KOPT-K1 (cell line): ENCODE measurements around the gene PFKFB3.

Experiments used
- H3K27ac ChIP-seq: fragments of 200-600 bp; sonication (generic); 2 replicates; pipeline ENCODE4 v1.5.1; 2016; ENCODE audit warnings: antibody characterized with exemption, mild to moderate bottlenecking, low read depth, low read length; ENCODE audit not compliant: poor library complexity, severe bottlenecking
- H3K36me3 ChIP-seq: fragments of 200-600 bp; sonication (generic); 2 replicates; pipeline ENCODE4 v1.5.1; 2017; ENCODE audit warnings: antibody characterized with exemption, mild to moderate bottlenecking, low read length, moderate library complexity; ENCODE audit not compliant: insufficient read depth
- H3K9me3 ChIP-seq: fragments of 200-600 bp; sonication (generic); 2 replicates; pipeline ENCODE4 v1.5.1; 2017; ENCODE audit warnings: antibody characterized with exemption, low read length, mild to moderate bottlenecking; ENCODE audit not compliant: insufficient read depth, poor library complexity, severe bottlenecking

Gene PFKFB3

DNA sequence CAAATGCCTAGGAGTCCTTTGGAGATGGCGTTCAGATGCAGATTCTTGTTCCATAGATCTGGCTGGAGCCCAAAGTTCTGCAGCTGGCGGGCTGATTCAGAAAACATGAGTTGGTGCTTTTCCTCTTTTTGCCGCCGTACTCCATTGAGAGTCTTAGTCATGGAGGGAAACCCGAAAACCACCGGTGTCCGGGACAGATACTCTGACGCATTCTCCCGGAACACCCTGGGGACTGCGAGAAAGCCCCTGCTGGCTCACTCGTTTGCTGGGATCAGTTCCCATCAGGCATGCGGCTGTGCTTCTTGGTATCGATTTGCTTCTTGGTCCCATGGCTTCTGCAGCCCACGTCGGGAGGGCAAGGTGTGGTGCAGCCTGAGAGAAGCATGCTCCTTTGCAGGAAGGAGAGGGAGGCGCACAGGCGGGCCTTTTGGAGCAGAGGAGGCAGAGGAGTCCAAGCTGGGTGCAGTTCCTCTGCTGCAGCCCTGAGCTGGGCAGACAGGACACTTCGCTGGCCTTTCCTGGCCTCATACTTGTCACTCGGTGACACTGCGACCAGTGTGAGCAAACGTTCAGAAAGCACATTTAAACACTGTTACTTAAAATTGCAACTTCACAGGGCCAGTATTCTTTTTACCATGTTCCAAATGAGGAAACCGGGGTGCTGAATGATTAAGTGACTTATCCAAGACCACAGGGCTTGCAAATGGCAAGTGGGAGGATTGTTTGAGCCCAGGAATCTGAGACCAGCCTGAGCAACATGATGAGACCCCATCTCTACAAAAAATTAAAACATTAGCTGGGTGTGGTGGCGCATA lies 30.6 kb upstream of the PFKFB3 start:
- Histone ChIP-seq H3K27ac (no peak overlapping the region), H3K36me3 (peaks cover 48% of the 10 kb centered on the region), H3K9me3 (no peaks in the 10 kb centered on the region)

GRCh38 chr10:6173203-6173602 lies 29.5 kb upstream of the PFKFB3 start:
- Histone ChIP-seq H3K9me3 (no peaks in the 10 kb centered on the region), H3K27ac (no peak overlapping the region), H3K36me3 (peaks cover 37% of the 10 kb centered on the region)

GRCh38 chr10:6174201-6174874 lies 28.4 kb upstream of the PFKFB3 start:
- Histone ChIP-seq H3K36me3 (peaks cover 32% of the 10 kb centered on the region), H3K9me3 (no peaks in the 10 kb centered on the region), H3K27ac (no peak overlapping the region)

DNA sequence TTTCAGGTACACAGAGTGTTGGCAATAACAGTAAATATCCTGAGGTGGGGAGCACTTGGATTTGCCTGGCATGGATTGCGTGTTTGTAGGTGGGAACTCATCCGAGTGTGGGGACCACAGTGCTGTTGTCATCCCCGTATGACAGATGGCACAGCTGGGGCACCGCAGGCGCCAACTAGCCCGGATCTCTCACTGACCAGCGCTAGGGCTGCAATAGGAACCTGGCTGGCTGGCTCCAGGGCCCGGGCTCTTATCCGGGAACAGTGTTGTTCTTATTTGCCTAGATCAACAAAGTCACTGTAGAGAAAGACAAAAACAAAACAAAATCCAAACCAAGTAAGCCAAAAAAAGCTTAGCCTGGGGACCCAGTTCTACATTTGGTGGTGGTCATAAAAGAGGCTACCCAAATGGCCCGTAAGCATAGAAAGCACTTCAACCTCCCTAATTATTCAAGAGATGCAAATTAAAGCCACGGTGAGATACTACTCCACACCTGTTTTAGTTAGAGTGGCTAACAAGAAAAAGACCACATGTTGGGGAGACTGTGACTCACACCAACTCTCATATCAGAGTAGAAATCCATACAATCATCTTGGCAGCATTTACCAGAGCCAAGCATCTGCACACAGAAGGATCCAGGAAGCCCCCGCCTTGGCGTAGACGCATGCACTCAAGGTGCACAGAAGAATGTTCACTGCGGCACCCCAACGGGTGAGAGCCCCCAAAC lies 27.2 kb upstream of the PFKFB3 start:
- no peak overlapping the region for H3K27ac ChIP-seq
- peaks cover 32% of the 10 kb centered on the region for H3K36me3 ChIP-seq
- no peaks in the 10 kb centered on the region for H3K9me3 ChIP-seq

GRCh38 chr10:6176691-6177231 lies 26.0 kb upstream of the PFKFB3 start:
- Histone ChIP-seq H3K36me3 (peaks cover 30% of the 10 kb centered on the region), H3K9me3 (no peaks in the 10 kb centered on the region), H3K27ac (no peak overlapping the region)

DNA sequence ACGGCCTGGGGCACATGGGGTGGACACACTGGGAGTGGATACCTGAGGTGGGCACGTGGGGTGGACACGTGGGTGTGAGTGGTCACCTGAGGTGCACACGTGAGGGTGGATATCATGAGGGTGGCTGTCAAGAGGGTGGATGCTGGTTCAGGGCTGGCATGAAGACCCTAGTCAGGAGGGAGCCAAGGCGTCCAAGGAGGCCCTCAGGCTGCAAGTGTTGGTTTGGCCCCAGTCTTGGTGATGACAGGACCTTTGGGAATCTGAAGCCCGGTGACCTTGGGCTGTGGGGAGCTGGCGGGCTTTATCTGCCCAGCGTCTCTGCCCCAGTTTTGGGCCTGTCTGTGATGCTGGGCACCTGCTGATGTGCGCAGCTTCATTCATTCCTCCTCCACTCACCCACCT lies 24.9 kb upstream of the PFKFB3 start:
- Histone ChIP-seq H3K36me3 (peaks cover 20% of the 10 kb centered on the region), H3K9me3 (no peaks in the 10 kb centered on the region), H3K27ac (no peak overlapping the region)

DNA sequence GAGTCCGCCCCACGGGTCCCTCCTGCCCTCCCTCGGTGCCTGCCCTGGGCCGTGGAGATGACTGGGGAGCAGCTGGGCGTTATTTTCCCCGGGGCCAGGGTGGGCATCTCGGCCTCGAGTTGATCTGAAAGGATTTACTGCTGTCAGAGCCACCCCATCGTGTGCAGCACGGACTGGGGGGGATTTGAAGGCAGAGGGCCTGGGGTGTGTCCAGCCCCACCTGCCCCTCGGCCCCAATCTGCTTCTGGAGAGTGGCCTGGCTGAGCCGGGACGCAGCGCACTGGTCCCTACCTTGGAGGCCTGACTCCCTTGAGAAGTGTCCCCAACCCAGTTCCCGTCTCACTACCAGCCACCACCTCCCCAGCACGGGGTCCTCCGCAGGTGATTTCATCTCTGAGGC lies 24.2 kb upstream of the PFKFB3 start:
- Histone ChIP-seq H3K36me3 (peaks cover 20% of the 10 kb centered on the region), H3K27ac (no peak overlapping the region), H3K9me3 (no peaks in the 10 kb centered on the region)

- Histone ChIP-seq H3K27ac (no peak overlapping the region), H3K36me3 (peaks cover 19% of the 10 kb centered on the region), H3K9me3 (no peaks in the 10 kb centered on the region)
Measured at GRCh38 chr10:6179078-6179477, 23.7 kb upstream of the PFKFB3 start.

- H3K9me3 ChIP-seq: no peaks in the 10 kb centered on the region
- H3K27ac ChIP-seq: no peak overlapping the region
- H3K36me3 ChIP-seq: peaks cover 6% of the 10 kb centered on the region
Measured at GRCh38 chr10:6180480-6181110, 22.1 kb upstream of the PFKFB3 start.

DNA sequence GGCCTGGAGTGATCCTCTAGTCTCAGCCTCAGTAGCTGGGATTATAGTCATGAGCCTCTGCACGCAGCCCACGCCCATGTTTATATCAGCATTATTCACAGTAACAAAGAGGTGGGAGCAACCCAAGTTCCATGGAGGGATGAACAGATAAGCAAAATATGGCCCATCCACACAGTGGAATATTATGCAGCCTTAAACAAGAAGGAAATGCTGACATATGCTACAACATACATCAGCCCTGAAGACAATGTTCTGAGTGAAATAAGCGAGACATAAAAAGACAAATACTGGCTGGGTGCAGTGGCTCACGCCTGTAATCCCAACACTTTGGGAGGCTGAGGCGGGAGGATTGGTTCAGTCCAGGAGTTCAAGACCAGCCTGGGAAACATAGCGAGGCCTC lies 21.5 kb upstream of the PFKFB3 start:
- Histone ChIP-seq H3K27ac (no peak overlapping the region), H3K36me3 (no peaks in the 10 kb centered on the region), H3K9me3 (no peaks in the 10 kb centered on the region)

- H3K36me3 ChIP-seq: no peaks in the 10 kb centered on the region
- H3K9me3 ChIP-seq: no peaks in the 10 kb centered on the region
- H3K27ac ChIP-seq: no peak overlapping the region
Measured at GRCh38 chr10:6182454-6183098, 20.2 kb upstream of the PFKFB3 start.

- Histone ChIP-seq H3K27ac (no peak overlapping the region), H3K36me3 (no peaks in the 10 kb centered on the region), H3K9me3 (no peaks in the 10 kb centered on the region)
Measured at GRCh38 chr10:6185039-6185716, 17.6 kb upstream of the PFKFB3 start.

DNA sequence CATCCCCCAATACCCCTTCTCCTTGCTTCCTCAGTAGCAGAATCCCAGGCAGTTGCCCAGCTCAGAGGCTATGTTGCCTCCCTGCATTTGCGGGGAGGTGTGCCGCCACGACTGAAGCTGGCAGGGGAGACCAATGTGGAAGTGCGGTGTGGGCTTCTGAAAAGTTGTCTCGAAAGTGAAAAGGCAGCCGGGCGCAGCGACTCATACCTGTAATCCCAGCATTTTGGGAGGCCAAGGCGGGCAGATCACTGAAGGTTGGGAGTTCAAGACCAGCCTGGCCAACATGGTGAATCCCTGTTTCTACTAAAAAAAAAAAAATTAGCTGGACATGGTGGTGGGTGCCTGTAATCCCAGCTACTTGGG lies 15.9 kb upstream of the PFKFB3 start:
- no peak overlapping the region for H3K27ac ChIP-seq
- no peaks in the 10 kb centered on the region for H3K9me3 ChIP-seq

GRCh38 chr10:6187278-6187677 lies 15.5 kb upstream of the PFKFB3 start:
- Histone ChIP-seq H3K27ac (no peak overlapping the region), H3K9me3 (no peaks in the 10 kb centered on the region), H3K36me3 (no peaks in the 10 kb centered on the region)

More for the DNA sequence above, 15.9 kb upstream of the PFKFB3 start:
- H3K36me3 ChIP-seq: no peaks in the 10 kb centered on the region
